ENCODE data around the gene GOLGA3. TPM values are rescaled to one million over a fixed set of nuclear protein-coding genes. Genes with fewer than 3 reads are reported as not detected.
"Not testable (repeated sequence)": the region's sequence is repeated elsewhere in the genome, so short reads cannot be mapped to it uniquely, and the experiment has no call there.

The GOLGA3 gene
- total and polyA plus RNA-seq, 2 experiments from 2014 or later: 12.2 to 50.8 TPM

GRCh38 chr12:132848521-132848920 lies 19.9 kb upstream of the GOLGA3 start:
- DNase-seq (ENCODE audit: low read depth in 1 of 2, low spot score in 1 of 2): no peak
- Histone ChIP-seq H3K36me3 (peaks cover 27% of the 10 kb centered on the region), H3K27me3 (no peaks in the 10 kb centered on the region), H3K9me3 (ENCODE audit: low read depth) (no peaks in the 10 kb centered on the region), H3K4me1 (ENCODE audit: low read depth) (no peaks in the 10 kb centered on the region), H3K4me3 (no peak overlapping the region), H3K27ac (no peak overlapping the region)
- no peak for TF ChIP-seq CTCF (IDR thresholded peaks at IDR 0.05; ENCODE audit: low read depth, low read length)

GRCh38 chr12:132847363-132848356 lies 19.0 kb upstream of the GOLGA3 start:
- peaks cover 22% of the 10 kb centered on the region for H3K36me3 ChIP-seq

GRCh38 chr12:132844681-132845080 lies 16.0 kb upstream of the GOLGA3 start:
- DNase-seq (ENCODE audit: low read depth in 1 of 2, low spot score in 1 of 2); H3K27me3 ChIP-seq; H3K4me1 ChIP-seq (ENCODE audit: low read depth); H3K4me3 ChIP-seq; H3K9me3 ChIP-seq (ENCODE audit: low read depth); H3K27ac ChIP-seq: not testable (repeated sequence)
- H3K36me3 ChIP-seq: peaks cover 33% of the 10 kb centered on the region

More at GRCh38 chr12:132847363-132848356, 19.0 kb upstream of the GOLGA3 start:
- no peaks in the 10 kb centered on the region for H3K27me3 ChIP-seq
- no peak for DNase-seq (ENCODE audit: low read depth in 1 of 2, low spot score in 1 of 2)
- no peak for TF ChIP-seq CTCF (IDR thresholded peaks at IDR 0.05; ENCODE audit: low read depth, low read length)
- H3K4me1 ChIP-seq (ENCODE audit: low read depth): no peaks in the 10 kb centered on the region
- no peaks in the 10 kb centered on the region for H3K9me3 ChIP-seq (ENCODE audit: low read depth)
- H3K4me3 ChIP-seq: no peak overlapping the region
- no peak overlapping the region for H3K27ac ChIP-seq

- TF ChIP-seq CTCF (IDR thresholded peaks at IDR 0.05; ENCODE audit: low read depth, low read length): no peak
- H3K36me3 ChIP-seq: peaks cover 33% of the 10 kb centered on the region
- H3K27me3 ChIP-seq: no peaks in the 10 kb centered on the region
Observed at GRCh38 chr12:132842449-132843045, 13.9 kb upstream of the GOLGA3 start.

GRCh38 chr12:132841151-132841550 lies 12.5 kb upstream of the GOLGA3 start:
- Histone ChIP-seq H3K4me1 (ENCODE audit: low read depth) (no peaks in the 10 kb centered on the region), H3K9me3 (ENCODE audit: low read depth) (no peaks in the 10 kb centered on the region), H3K27ac (no peak overlapping the region), H3K27me3 (no peaks in the 10 kb centered on the region), H3K4me3 (no peak overlapping the region), H3K36me3 (peaks cover 27% of the 10 kb centered on the region)
- DNase-seq (ENCODE audit: low read depth in 1 of 2, low spot score in 1 of 2): no peak
- no peak for TF ChIP-seq CTCF (IDR thresholded peaks at IDR 0.05; ENCODE audit: low read depth, low read length)

More at GRCh38 chr12:132842449-132843045, 13.9 kb upstream of the GOLGA3 start:
- no peaks in the 10 kb centered on the region for H3K9me3 ChIP-seq (ENCODE audit: low read depth)
- no peaks in the 10 kb centered on the region for H3K4me1 ChIP-seq (ENCODE audit: low read depth)
- no peak for DNase-seq (ENCODE audit: low read depth in 1 of 2, low spot score in 1 of 2)
- H3K4me3 ChIP-seq: no peak overlapping the region
- no peak overlapping the region for H3K27ac ChIP-seq

- DNase-seq (ENCODE audit: low read depth in 1 of 2, low spot score in 1 of 2): no peak
- Histone ChIP-seq H3K4me3 (no peak overlapping the region), H3K9me3 (ENCODE audit: low read depth) (no peaks in the 10 kb centered on the region), H3K4me1 (ENCODE audit: low read depth) (no peaks in the 10 kb centered on the region), H3K36me3 (peaks cover 27% of the 10 kb centered on the region), H3K27me3 (no peaks in the 10 kb centered on the region), H3K27ac (no peak overlapping the region)
- TF ChIP-seq CTCF (IDR thresholded peaks at IDR 0.05; ENCODE audit: low read depth, low read length): no peak
Observed at GRCh38 chr12:132840536-132840935, 11.9 kb upstream of the GOLGA3 start.
